ENCODE measurements around the gene RALY. TPM values are rescaled to one million over a fixed set of nuclear protein-coding genes. Genes with fewer than 3 reads are reported as not detected.
A peak's percentile ranks its signal among the peaks of the same experiment; 100 is the strongest.

The RALY gene
- total RNA-seq, 1 experiment from 2014 or later, result 119 TPM

DNA sequence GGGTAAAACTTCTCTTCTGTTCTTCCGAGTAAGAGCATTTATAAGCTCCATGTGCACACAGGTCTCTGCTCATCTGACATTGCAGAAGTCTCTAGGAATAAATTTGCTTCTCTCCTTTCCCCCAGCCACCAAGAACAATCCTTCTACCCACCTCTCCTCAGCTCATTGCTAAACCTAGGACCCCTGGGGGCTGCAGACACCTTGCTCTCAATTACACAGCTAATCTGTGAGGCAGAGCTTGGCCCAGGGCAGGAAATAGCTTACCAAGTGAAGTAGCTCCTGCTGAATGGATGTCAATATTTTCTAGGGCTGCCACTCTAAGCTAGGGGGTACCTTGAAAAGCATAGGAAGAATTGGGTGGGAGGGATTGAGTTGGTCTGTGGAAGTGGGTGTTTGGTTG lies 74.3 kb downstream of the RALY start:
- intact Hi-C loops (cut with micrococcal nuclease), result loop anchor here (5.0 to 10.0 kb wide), 2 partner anchors 273 to 621 kb away; no protein-coding TSS in a partner anchor
- Histone ChIP-seq H3K4me1 (ENCODE audit: control insufficient read depth in 1 of 2, insufficient read depth in 2 of 2, low read length in 2 of 2) (peaks cover 0 to 13% of the 10 kb centered on the region in 2 experiments; a peak in 1 of 4 replicates), H3K9me2 (ENCODE audit: insufficient read depth) (no peaks in the 10 kb centered on the region), H3K27me3 (ENCODE audit: insufficient read depth, low read length) (no peaks in the 10 kb centered on the region), H2AFZ (ENCODE audit: low read depth, low read length, poor library complexity, severe bottlenecking) (no peak overlapping the region), H3K27ac (ENCODE audit: low read depth, low read length) (no peak overlapping the region), H3K9ac (ENCODE audit: low read length) (no peak overlapping the region), H4K20me1 (ENCODE audit: insufficient read depth) (peaks cover 3% of the 10 kb centered on the region; the same call in 1 of the 2 replicates), H3K9me3 (ENCODE audit: control insufficient read depth in 1 of 2, insufficient read depth in 1 of 2, low read depth in 1 of 2, low read length in 2 of 2) (no peaks in the 10 kb centered on the region), H3K36me3 (ENCODE audit: control insufficient read depth in 1 of 2, insufficient read depth in 2 of 2, low read length in 2 of 2) (peaks cover 0 to 2% of the 10 kb centered on the region in 2 experiments; a peak in 1 of 4 replicates), H3K4me3 (replicated peaks in 1 of 2; ENCODE audit: low read depth in 1 of 2, low read length in 2 of 2) (no peak overlapping the region), H3K79me2 (ENCODE audit: insufficient read depth, low read length) (peaks cover 38% of the 10 kb centered on the region; the same call in 1 of the 2 replicates), H3K4me2 (ENCODE audit: low read length) (no peak overlapping the region)
- ATAC-seq (no peak), DNase-seq (ENCODE audit: low read depth, low spot score) (no peak)
- BruUV-seq (replicated peaks), result no TSS peak
- TF ChIP-seq EZH2phosphoT487 (IDR thresholded peaks at IDR 0.05; ENCODE audit: borderline replicate concordance), result no peak
- TF ChIP-seq EGR1 (IDR thresholded peaks at IDR 0.05; ENCODE audit: low read depth), result no peak
- TF ChIP-seq ZFX (IDR thresholded peaks at IDR 0.05), result no peak
- POLR2A ChIA-PET, result no interaction called here
- RAD21 ChIA-PET (ENCODE audit: low non-redundant PET in 1 of 2, low total read pairs in 2 of 2, uncharacterized antibody in 2 of 2, unreplicated experiment in 2 of 2), result no interaction called here
- CTCF ChIA-PET, result interaction anchor here (1.0 to 1.6 kb wide), 3 partner anchors 15 to 135 kb away, joined by 3 to 8 read pairs (median 6); no protein-coding TSS in a partner anchor

DNA sequence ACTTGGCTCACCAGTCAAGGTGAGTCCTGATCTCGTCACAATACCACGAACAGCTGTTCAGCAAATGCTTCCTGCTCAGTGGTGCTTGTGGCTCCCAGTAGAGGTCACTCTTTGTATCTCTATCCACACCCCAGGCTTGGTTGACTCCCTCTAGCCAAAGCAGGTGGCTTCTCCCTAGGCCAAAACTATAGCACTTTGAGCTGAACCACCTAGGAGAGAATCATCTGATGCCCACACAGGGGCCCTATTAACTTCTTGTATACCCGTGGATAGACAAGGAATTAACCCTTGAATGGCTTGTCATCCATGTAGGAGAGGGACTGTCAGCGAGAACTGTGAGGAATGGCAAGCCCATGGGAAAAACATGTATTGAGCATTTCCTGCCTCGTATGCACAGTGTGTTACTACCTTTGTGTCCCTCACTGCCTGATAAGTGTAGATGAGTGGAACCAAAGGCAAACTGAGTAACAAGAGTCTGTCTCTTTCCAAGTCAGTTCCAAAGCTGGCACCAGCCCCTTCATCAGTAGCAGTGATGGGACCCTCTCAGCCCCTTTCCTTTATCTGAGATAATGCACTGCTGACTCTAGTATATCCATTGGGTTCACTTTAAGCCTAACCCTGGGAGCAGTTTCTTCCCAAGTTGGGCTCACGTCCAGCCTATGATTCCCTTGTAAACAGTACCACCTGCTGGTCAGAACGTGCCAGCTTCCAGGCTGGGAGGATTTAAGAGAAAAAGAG lies 75.8 kb downstream of the RALY start:
- Histone ChIP-seq H3K4me3 (replicated peaks in 1 of 2; ENCODE audit: low read depth in 1 of 2, low read length in 2 of 2) (no peak overlapping the region), H3K9me3 (ENCODE audit: control insufficient read depth in 1 of 2, insufficient read depth in 1 of 2, low read depth in 1 of 2, low read length in 2 of 2) (no peaks in the 10 kb centered on the region), H3K79me2 (ENCODE audit: insufficient read depth, low read length) (peaks cover 36% of the 10 kb centered on the region; the same call in 1 of the 2 replicates), H3K4me1 (ENCODE audit: control insufficient read depth in 1 of 2, insufficient read depth in 2 of 2, low read length in 2 of 2) (peaks cover 0 to 22% of the 10 kb centered on the region in 2 experiments; a peak in 2 of 4 replicates), H3K9ac (ENCODE audit: low read length) (no peak overlapping the region), H3K27ac (ENCODE audit: low read depth, low read length) (no peak overlapping the region), H2AFZ (ENCODE audit: low read depth, low read length, poor library complexity, severe bottlenecking) (no peak overlapping the region), H3K4me2 (ENCODE audit: low read length) (no peak overlapping the region; the same call in 1 of the 2 replicates), H3K36me3 (ENCODE audit: control insufficient read depth in 1 of 2, insufficient read depth in 2 of 2, low read length in 2 of 2) (peaks cover 0 to 2% of the 10 kb centered on the region in 2 experiments; a peak in 3 of 4 replicates), H3K9me2 (ENCODE audit: insufficient read depth) (no peaks in the 10 kb centered on the region), H3K27me3 (ENCODE audit: insufficient read depth, low read length) (no peaks in the 10 kb centered on the region), H4K20me1 (ENCODE audit: insufficient read depth) (peaks cover 3% of the 10 kb centered on the region; the same call in 1 of the 2 replicates)
- ChIA-PET POLR2A (no interaction called here), RAD21 (ENCODE audit: low non-redundant PET in 1 of 2, low total read pairs in 2 of 2, uncharacterized antibody in 2 of 2, unreplicated experiment in 2 of 2) (no interaction called here), CTCF (interaction anchor here (0.6 to 1.6 kb wide), 8 partner anchors 13 to 276 kb away, joined by 3 to 7 read pairs (median 5); partner anchors contain the start of gene RALY)
- intact Hi-C loops (cut with micrococcal nuclease), result loop anchor here (1.0 to 10.0 kb wide), 5 partner anchors 122 to 622 kb away; no protein-coding TSS in a partner anchor
- DNase-seq (ENCODE audit: low read depth, low spot score) (peak; percentile 68), ATAC-seq (peak; percentile 86)
- no TSS peak for BruUV-seq (replicated peaks)
- TF ChIP-seq SIN3A (IDR thresholded peaks at IDR 0.05; ENCODE audit: low read depth) (no peak), SP1 (IDR thresholded peaks at IDR 0.05; ENCODE audit: low read depth) (no peak), ELF1 (IDR thresholded peaks at IDR 0.05; ENCODE audit: borderline replicate concordance, low read depth) (no peak), TCF7L2 (IDR thresholded peaks at IDR 0.05; ENCODE audit: borderline replicate concordance, extremely low read depth, insufficient read depth, insufficient read length) (no peak), JUND (IDR thresholded peaks at IDR 0.05) (no peak), EZH2 (IDR thresholded peaks at IDR 0.05) (no peak), EGR1 (IDR thresholded peaks at IDR 0.05; ENCODE audit: low read depth) (no peak), POLR2A (IDR thresholded peaks at IDR 0.05; ENCODE audit: borderline replicate concordance, extremely low read depth, insufficient read depth, insufficient read length) (no peak), POLR2AphosphoS5 (IDR thresholded peaks at IDR 0.05; ENCODE audit: low read depth, low read length) (no peak), CEBPB (IDR thresholded peaks at IDR 0.05; ENCODE audit: low read depth) (no peak), FOSL1 (IDR thresholded peaks at IDR 0.05; ENCODE audit: low read depth) (no peak), REST (IDR thresholded peaks at IDR 0.05; ENCODE audit: low read depth) (no peak), CBX3 (IDR thresholded peaks at IDR 0.05; ENCODE audit: low read depth) (0 out of 2 replicates have a peak, but pooled peaks have one; percentile 16), ATF3 (IDR thresholded peaks at IDR 0.05) (no peak), RAD21 (IDR thresholded peaks at IDR 0.05; ENCODE audit: low read depth) (peak; percentile 90)
- TF ChIP-seq, protein P1, sequence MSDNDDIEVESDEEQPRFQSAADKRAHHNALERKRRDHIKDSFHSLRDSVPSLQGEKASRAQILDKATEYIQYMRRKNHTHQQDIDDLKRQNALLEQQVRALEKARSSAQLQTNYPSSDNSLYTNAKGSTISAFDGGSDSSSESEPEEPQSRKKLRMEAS (IDR thresholded peaks at IDR 0.05), result no peak

All from HCT116 (cell line).